Subcutaneous adipose tissue (tissue), 4 donors: ENCODE measurements around the gene CTTN. TPM values are rescaled to one million over a fixed set of nuclear protein-coding genes. Genes with fewer than 3 reads are reported as not detected.

ENCODE experiments used
- CTCF ChIP-seq: fragments of 450-650 bp; IDR thresholded peaks from one replicate; pipeline ENCODE4 v1.5.1; 2016; ENCODE audit warnings: low read depth, mild to moderate bottlenecking, control low read depth, antibody characterized with exemption, moderate library complexity
- total RNA-seq, 4 donors: library from RNA; depleted of rRNA; stranded (reverse); fragments of >200 nt; gene quantifications; one replicate each; pipeline ENCODE4 v1.1.0, GENCODE V29; 2016

CTTN gene
- total RNA-seq, 4 donors from 2014 or later, result 170 to 264 (median 181) TPM

DNA sequence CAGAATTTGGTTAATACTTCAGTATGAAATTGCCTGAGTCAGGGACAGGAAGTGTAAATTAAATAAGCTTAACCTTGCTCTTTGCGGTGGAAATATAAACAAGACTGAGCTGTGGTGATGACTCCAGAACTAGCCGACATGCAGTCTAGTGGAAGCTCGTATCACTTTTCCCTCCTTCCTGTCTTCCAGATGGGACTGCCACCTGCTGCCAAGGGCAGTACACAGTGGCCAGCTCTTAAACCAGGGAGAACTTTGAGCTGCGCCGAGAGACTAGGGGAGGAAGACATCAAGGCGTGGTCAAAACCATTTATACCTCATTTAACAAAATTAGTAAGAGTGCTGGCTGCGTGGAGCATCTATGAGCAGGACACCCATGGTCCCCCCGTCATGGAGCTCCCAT lies 31.3 kb upstream of the CTTN start:
- TF ChIP-seq CTCF, result no peak

DNA sequence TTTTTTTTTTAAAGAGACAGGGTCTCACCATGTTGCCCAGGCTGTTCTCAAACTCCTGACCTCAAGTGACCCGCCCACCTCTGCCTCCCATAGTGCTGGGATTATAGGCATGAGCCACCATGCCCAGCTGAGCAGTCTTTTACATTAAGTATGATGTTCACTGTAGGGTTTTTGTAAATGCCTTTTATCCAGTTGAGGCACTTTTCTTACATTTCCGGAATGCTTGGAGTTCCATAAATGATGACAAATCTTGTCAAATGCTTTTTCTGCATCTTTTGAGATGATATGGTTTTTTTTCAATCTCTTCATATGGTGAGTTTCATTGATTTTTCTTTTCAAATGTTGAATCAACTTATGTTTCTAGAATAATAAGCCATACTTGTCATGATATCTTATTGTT lies 29.4 kb upstream of the CTTN start:
- no peak for TF ChIP-seq CTCF

DNA sequence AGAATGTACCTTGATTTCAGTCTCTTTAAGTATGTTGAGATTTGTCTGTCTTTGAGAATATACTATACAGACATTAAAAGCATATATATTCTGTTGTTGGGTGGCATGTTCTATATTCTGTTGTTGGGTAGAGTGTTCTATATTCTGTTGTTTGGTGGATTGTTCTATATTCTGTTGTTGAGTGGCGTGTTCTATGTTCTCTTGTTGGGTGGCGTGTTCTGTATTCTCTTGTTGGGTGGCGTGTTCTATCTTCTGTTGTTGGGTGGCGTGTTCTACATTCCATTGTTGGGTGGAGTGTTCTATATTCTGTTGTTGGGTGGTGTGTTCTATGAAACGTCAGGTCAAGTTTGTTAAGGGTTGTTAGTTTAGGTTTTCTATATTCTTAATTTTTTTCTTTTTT lies 27.1 kb upstream of the CTTN start:
- TF ChIP-seq CTCF, result no peak

- no peak for TF ChIP-seq CTCF
These were observed 26.3 kb upstream of the CTTN start for GRCh38 chr11:70372076-70372475.

- no peak for TF ChIP-seq CTCF
These were observed 21.7 kb upstream of the CTTN start for GRCh38 chr11:70376621-70377020.

DNA sequence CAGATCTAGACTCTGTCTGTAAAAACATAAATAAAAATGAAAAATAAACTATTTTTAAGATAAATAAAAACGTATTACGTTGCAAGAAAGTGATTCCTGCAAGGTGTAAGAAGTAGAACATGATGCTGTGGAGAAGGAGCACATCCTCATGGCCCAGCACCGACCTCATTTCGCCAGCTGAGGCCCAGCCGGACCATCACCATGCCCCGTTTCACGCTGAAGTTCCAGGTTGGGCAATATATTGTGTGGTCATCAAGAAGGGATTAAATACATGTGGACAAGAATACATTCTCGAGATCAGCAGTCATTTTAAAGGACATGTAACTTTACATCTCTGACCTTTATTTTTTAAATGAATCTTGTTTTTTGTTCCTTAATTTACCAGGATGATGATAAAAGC lies 20.7 kb upstream of the CTTN start:
- TF ChIP-seq CTCF, result no peak

DNA sequence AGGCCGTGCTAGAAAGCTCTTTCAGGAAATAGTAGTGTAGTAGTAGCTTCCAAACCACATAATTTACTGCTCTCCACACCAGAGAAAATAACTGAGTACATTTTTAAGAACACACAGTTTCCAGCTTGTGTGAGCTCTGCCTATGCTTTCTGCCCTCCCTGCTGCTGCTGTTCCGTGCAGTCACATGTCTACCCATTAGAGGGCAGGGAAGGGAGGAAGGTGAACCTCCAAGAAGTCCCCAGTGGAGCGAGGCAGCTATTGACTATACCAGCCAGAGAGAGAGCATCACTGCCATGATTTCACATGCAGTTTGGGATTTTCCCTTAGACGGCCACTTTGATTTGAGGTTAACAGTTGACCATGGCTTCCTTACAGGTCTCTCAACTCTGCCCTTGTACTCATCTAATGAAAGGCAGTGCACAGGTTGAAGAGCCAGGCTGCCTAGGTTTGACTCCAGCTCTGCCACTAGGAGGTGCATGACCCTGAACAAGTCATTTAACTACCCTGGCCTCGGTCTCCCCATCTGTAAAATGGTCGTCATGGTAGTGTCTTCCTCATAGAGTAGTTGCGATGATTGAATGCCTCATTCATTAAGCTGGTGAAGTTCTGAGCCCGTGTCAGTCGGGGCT lies 19.7 kb upstream of the CTTN start:
- TF ChIP-seq CTCF, result no peak
